GM12878 (cell line): ENCODE data around the gene CLDN4. TPM values are rescaled to one million over a fixed set of nuclear protein-coding genes. Genes with fewer than 3 reads are reported as not detected.

Experiments used
- ATAC-seq: fragments of 200-7000 bp; cut with Tn5 transposase; 3 replicates; pipeline ENCODE4 v1.9.1; 2020; ENCODE audit warnings: mild to moderate bottlenecking, moderate library complexity
- BruUV-seq: library from RNA; stranded (reverse); fragments of 400-500 nt; replicated peaks from 2 replicates; lab custom pipeline; 2021; lab: Mats Ljungman, UMichigan
- CTCF ChIA-PET: fragments of 300-600 bp; sonication (Branson Sonifier 250); formaldehyde crosslinking; extraction: SDS; loops from one replicate; lab custom pipeline; 2021; ENCODE audit warnings: inconsistent platforms; lab: Yijun Ruan, JAX
- POLR2A ChIA-PET: fragments of 350-600 bp; formaldehyde crosslinking; extraction: SDS; loops from one replicate; lab custom pipeline; 2021; ENCODE audit warnings: inconsistent platforms; lab: Charles Lee
- RAD21 ChIA-PET: fragments of 300-600 bp; sonication (Branson Sonifier 250); formaldehyde crosslinking; loops from one replicate; lab custom pipeline; 2023; ENCODE audit warnings: antibody characterized with exemption; ENCODE audit not compliant: unreplicated experiment; lab: Charles Lee
- SMC1A ChIA-PET: fragments of 300-600 bp; sonication (Branson Sonifier 250); formaldehyde crosslinking; loops from one replicate; lab custom pipeline; 2023; ENCODE audit not compliant: unreplicated experiment, uncharacterized antibody; lab: Charles Lee
- DNase-seq: peaks from one replicate; pipeline ENCODE4 v3.0.0-alpha.2; 2011; ENCODE audit warnings: low read depth, low spot score
- FAIRE-seq: peaks from 3 replicates; lab custom pipeline; 2011; peaks lifted over from hg19 to GRCh38; lab: Jason Lieb, UNC
- H2AFZ ChIP-seq: 2 replicates; pipeline ENCODE4 v1.6.0; 2011; ENCODE audit warnings: low read depth, low read length, control low read depth; ENCODE audit not compliant: control insufficient read depth
- H3K27ac ChIP-seq: 2 replicates; pipeline ENCODE4 v1.5.1; 2011; ENCODE audit warnings: control low read depth; ENCODE audit not compliant: control insufficient read depth, insufficient read depth
- H3K27me3 ChIP-seq, 2 experiments: replicated peaks in 1 of 2; 2 replicates each; pipeline versions ENCODE4 v1.6.0 to v1.6.1; 2011; ENCODE audit warnings: low read length in 1 of 2; ENCODE audit not compliant: control insufficient read depth in 2 of 2, insufficient read depth in 2 of 2
- H3K36me3 ChIP-seq, 2 experiments: 2 replicates each; pipeline ENCODE4 v1.5.1; 2011; ENCODE audit warnings: low read length in 1 of 2; ENCODE audit not compliant: control insufficient read depth in 2 of 2, insufficient read depth in 2 of 2
- H3K4me1 ChIP-seq: 2 replicates; pipeline ENCODE4 v1.6.1; 2011; ENCODE audit warnings: mild to moderate bottlenecking, low read length, moderate library complexity, mixed read lengths; ENCODE audit not compliant: control insufficient read depth, insufficient read depth
- H3K4me2 ChIP-seq: 2 replicates; pipeline ENCODE4 v1.6.0; 2011; ENCODE audit warnings: control low read depth; ENCODE audit not compliant: control insufficient read depth, insufficient read depth
- H3K4me3 ChIP-seq: fragments of 200-600 bp; sonication (generic); 2 replicates; pipeline ENCODE4 v1.5.1; 2016
- H3K79me2 ChIP-seq: 2 replicates; pipeline ENCODE4 v1.6.0; 2011; ENCODE audit warnings: low read length; ENCODE audit not compliant: control insufficient read depth, insufficient read depth
- H3K9ac ChIP-seq: 2 replicates; pipeline ENCODE4 v1.8.0; 2011; ENCODE audit warnings: low read length, control low read depth, mixed read lengths; ENCODE audit not compliant: control insufficient read depth, insufficient read depth
- H3K9me3 ChIP-seq: replicated peaks from 3 replicates; pipeline ENCODE4 v1.5.1; 2011; ENCODE audit warnings: mild to moderate bottlenecking, low read length; ENCODE audit not compliant: control insufficient read depth, insufficient read depth
- H4K20me1 ChIP-seq: 2 replicates; pipeline ENCODE4 v1.6.0; 2011; ENCODE audit not compliant: control insufficient read depth, insufficient read depth
- CHD4 ChIP-seq: fragments of 200-600 bp; sonication (generic); IDR thresholded peaks from 2 replicates; pipeline ENCODE4 v1.6.1; 2016; ENCODE audit warnings: mild to moderate bottlenecking
- EZH2 ChIP-seq: IDR thresholded peaks from 2 replicates; pipeline ENCODE4 v1.6.1; 2012; ENCODE audit warnings: low read depth, mild to moderate bottlenecking, control low read depth, inconsistent platforms, low read length, borderline replicate concordance; ENCODE audit not compliant: control insufficient read depth
- FOXM1 ChIP-seq: IDR thresholded peaks from 2 replicates; pipeline ENCODE4 v1.6.1; 2012; ENCODE audit warnings: low read depth, mild to moderate bottlenecking, inconsistent platforms, low read length, moderate library complexity
- NFYB ChIP-seq: IDR thresholded peaks from 2 replicates; pipeline ENCODE4 v1.6.1; 2011; ENCODE audit warnings: low read depth, mild to moderate bottlenecking, low read length, improper control_type of control experiment, moderate library complexity; ENCODE audit not compliant: insufficient read depth
- RAD21 ChIP-seq: IDR thresholded peaks from 2 replicates; pipeline ENCODE4 v1.6.1; 2011; ENCODE audit warnings: mild to moderate bottlenecking, low read depth, low read length, moderate library complexity; ENCODE audit not compliant: insufficient read depth
- SMC3 ChIP-seq: IDR thresholded peaks from 2 replicates; pipeline ENCODE4 v1.6.1; 2011; ENCODE audit warnings: low read length, improper control_type of control experiment, borderline replicate concordance
- SP1 ChIP-seq: IDR thresholded peaks from one replicate; pipeline ENCODE4 v1.6.1; 2011; ENCODE audit warnings: low read depth, low read length
- TCF7 ChIP-seq: IDR thresholded peaks from 2 replicates; pipeline ENCODE4 v1.6.1; 2014; ENCODE audit warnings: antibody characterized with exemption, borderline replicate concordance
- WGBS: methylation state at CpG from one replicate; pipeline ENCODE4 v1.1.6; 2016; ENCODE audit warnings: low lambda C conversion rate; ENCODE audit not compliant: insufficient replicate concordance, insufficient coverage; ENCODE audit errors: missing lambda C conversion rate; 5-methylcytosine and 5-hydroxymethylcytosine counted together
- in situ Hi-C: fragments of 300-500 bp; cut with MboI; formaldehyde crosslinking; loops from 9 replicates; pipeline ENCODE4 v1.14.3; 2018; ENCODE audit warnings: mixed read lengths
- intact Hi-C: fragments of 100-400 bp; cut with micrococcal nuclease; formaldehyde crosslinking; loops from one replicate; pipeline ENCODE4 v1.14.2; 2022; ENCODE audit not compliant: unreplicated experiment
- polyA plus RNA-seq, 11 experiments: library from polyadenylated mRNA; depleted of rRNA in 4 of 11; unstranded in 6 of 11; stranded (reverse) in 5 of 11; fragments of >200 nt; fragmentation: Nextera tagmentation in 4 of 11; fragmentation: Illumina TruSeq in 1 of 11; extraction: Ambion mirVana in 4 of 11; extraction: Trizol in 1 of 11; gene quantifications; 1 replicate in 1 of 11; 2 replicates in 10 of 11; pipeline versions ENCODE4 v1.2.1 to v1.2.3, GENCODE V29; 2011 to 2016; ENCODE audit warnings: inconsistent platforms in 2 of 11, missing spikeins in 2 of 11, low read depth in 1 of 11
- total RNA-seq, 4 experiments: library from RNA; depleted of rRNA in 3 of 4; stranded (reverse); fragments of >200 nt in 3 of 4; fragmentation: Illumina TruSeq in 1 of 4; extraction: Trizol in 1 of 4; gene quantifications; 2 replicates each; pipeline versions ENCODE4 v1.2.1 to v1.2.3, GENCODE V29; 2013 to 2021
- TF ChIP-seq, protein P1 (sequence below), 3 experiments: IDR thresholded peaks in 2 of 3; conservative IDR thresholded peaks in 1 of 3; 2 replicates each; pipeline ENCODE4 v1.5.1; 2011; ENCODE audit warnings: low read depth in 3 of 3, low read length in 3 of 3, mild to moderate bottlenecking in 3 of 3, control low read depth in 2 of 3, moderate library complexity in 2 of 3, inconsistent platforms in 1 of 3, mixed read lengths in 1 of 3; ENCODE audit not compliant: control insufficient read depth in 2 of 3, insufficient read depth in 1 of 3; ENCODE audit errors: extremely low read depth in 1 of 3

The CLDN4 gene
- total and polyA plus RNA-seq, 10 of the 15 experiments (the other 5 are each of a cell fraction or from before 2014, with no cell fraction given): 0.04 to 0.38 (median 0.06) TPM; not detected in 6

GRCh38 chr7:73865738-73866445, 35.1 kb downstream of the CLDN4 start:
- H3K79me2 ChIP-seq: no peaks in the 10 kb centered on the region
- H3K9me3 ChIP-seq: no peaks in the 10 kb centered on the region
- intact Hi-C loops: loop anchor here (1.0 kb wide), 1 partner anchor 160 kb away; no protein-coding TSS in a partner anchor
- H3K36me3 ChIP-seq: no peaks in the 10 kb centered on the region
- ATAC-seq (peak; percentile 84), FAIRE-seq (peak; percentile 49), DNase-seq (no peak)
- in situ Hi-C loops: loop anchor here (5.0 kb wide), 1 partner anchor 156 kb away; no protein-coding TSS in a partner anchor
- POLR2A ChIA-PET: no interaction called here
- CTCF ChIA-PET: interaction anchor here (0.6 to 1.5 kb wide), 3 partner anchors 114 to 161 kb away, joined by 3 to 6 read pairs (median 3); no protein-coding TSS in a partner anchor
- H3K9ac ChIP-seq: no peak overlapping the region
- TF ChIP-seq SP1 (no peak), SMC3 (peak; percentile 42; the same call in 1 of the 2 replicates), CHD4 (no peak), TCF7 (no peak), EZH2 (no peak), FOXM1 (no peak), RAD21 (peak; percentile 81), NFYB (no peak)
- TF ChIP-seq, protein P1, sequence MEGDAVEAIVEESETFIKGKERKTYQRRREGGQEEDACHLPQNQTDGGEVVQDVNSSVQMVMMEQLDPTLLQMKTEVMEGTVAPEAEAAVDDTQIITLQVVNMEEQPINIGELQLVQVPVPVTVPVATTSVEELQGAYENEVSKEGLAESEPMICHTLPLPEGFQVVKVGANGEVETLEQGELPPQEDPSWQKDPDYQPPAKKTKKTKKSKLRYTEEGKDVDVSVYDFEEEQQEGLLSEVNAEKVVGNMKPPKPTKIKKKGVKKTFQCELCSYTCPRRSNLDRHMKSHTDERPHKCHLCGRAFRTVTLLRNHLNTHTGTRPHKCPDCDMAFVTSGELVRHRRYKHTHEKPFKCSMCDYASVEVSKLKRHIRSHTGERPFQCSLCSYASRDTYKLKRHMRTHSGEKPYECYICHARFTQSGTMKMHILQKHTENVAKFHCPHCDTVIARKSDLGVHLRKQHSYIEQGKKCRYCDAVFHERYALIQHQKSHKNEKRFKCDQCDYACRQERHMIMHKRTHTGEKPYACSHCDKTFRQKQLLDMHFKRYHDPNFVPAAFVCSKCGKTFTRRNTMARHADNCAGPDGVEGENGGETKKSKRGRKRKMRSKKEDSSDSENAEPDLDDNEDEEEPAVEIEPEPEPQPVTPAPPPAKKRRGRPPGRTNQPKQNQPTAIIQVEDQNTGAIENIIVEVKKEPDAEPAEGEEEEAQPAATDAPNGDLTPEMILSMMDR (IDR thresholded peaks at IDR 0.05 in 2 of 3, conservative IDR thresholded peaks at IDR 0.05 in 1 of 3; ENCODE audit: control insufficient read depth in 2 of 3, extremely low read depth in 1 of 3, insufficient read depth in 1 of 3, low read depth in 3 of 3, low read length in 3 of 3): peak; percentile 44 to 63 (median 59); a peak in 5 of 6 replicates
- no peak overlapping the region for H3K4me3 ChIP-seq
- no peaks in the 10 kb centered on the region for H3K27me3 ChIP-seq
- no peak overlapping the region for H2AFZ ChIP-seq
- BruUV-seq: no TSS peak
- H3K4me2 ChIP-seq: no peak overlapping the region
- no peak overlapping the region for H3K27ac ChIP-seq
- no peaks in the 10 kb centered on the region for H4K20me1 ChIP-seq
- no peaks in the 10 kb centered on the region for H3K4me1 ChIP-seq
- 12% methylated on average over 6 of the region's 6 CpGs for WGBS
- RAD21 ChIA-PET: interaction anchor here (1.7 kb wide), 1 partner anchor 113 kb away, joined by 5 read pairs; no protein-coding TSS in a partner anchor
- SMC1A ChIA-PET: interaction anchor here (1.3 kb wide), 1 partner anchor 159 kb away, joined by 3 read pairs; no protein-coding TSS in a partner anchor
